Heart left ventricle (tissue), 16 donors: Measurements from ENCODE around the gene SP3. TPM values are rescaled to one million over a fixed set of nuclear protein-coding genes. Genes with fewer than 3 reads are reported as not detected.

Experiments
- ATAC-seq, 4 donors: fragments of 200-7000 bp; cut with Tn5 transposase; one replicate each; pipeline ENCODE4 v1.9.1; 2020 to 2022; ENCODE audit warnings: moderate library complexity in 4 of 4, mild to moderate bottlenecking in 3 of 4, moderate number of reproducible peaks in 1 of 4
- DNase-seq, 5 donors: peaks; one replicate each; pipeline ENCODE4 v3.0.0-alpha.2; 2020
- H3K27ac ChIP-seq, 12 donors: fragments of 200-600 bp; sonication (generic) in 4 of 12; one replicate each; pipeline versions ENCODE4 v1.5.0 to v1.8.0; 2016 to 2022; ENCODE audit warnings: mild to moderate bottlenecking in 2 of 12
- H3K27me3 ChIP-seq, 9 donors: fragments of 200-600 bp; sonication (generic) in 2 of 9; one replicate each; pipeline versions ENCODE4 v1.5.1 to v1.8.0; 2016 to 2022; ENCODE audit warnings: mild to moderate bottlenecking in 3 of 9
- H3K36me3 ChIP-seq, 9 donors: fragments of 200-600 bp; sonication (generic) in 2 of 9; one replicate each; pipeline versions ENCODE4 v1.5.0 to v1.8.0; 2018 to 2022; ENCODE audit warnings: mild to moderate bottlenecking in 2 of 9
- H3K4me1 ChIP-seq, 12 donors: fragments of 200-600 bp; sonication (generic) in 4 of 12; one replicate each; pipeline versions ENCODE4 v1.5.0 to v1.8.0; 2016 to 2022; ENCODE audit warnings: mild to moderate bottlenecking in 3 of 12
- H3K4me3 ChIP-seq, 12 donors: fragments of 200-600 bp; sonication (generic) in 4 of 12; one replicate each; pipeline versions ENCODE4 v1.5.0 to v1.8.0; 2017 to 2022; ENCODE audit warnings: mild to moderate bottlenecking in 9 of 12, moderate library complexity in 4 of 12
- H3K9me3 ChIP-seq, 12 donors: fragments of 200-600 bp; sonication (generic) in 4 of 12; one replicate each; pipeline versions ENCODE4 v1.5.0 to v1.8.0; 2016 to 2022; ENCODE audit warnings: mild to moderate bottlenecking in 1 of 12
- CTCF ChIP-seq, 12 donors: fragments of 200-600 bp; sonication (generic) in 4 of 12; IDR thresholded peaks; one replicate each; pipeline versions ENCODE4 v1.5.0 to v1.8.0; 2018 to 2022; ENCODE audit warnings: antibody characterized with exemption in 12 of 12, mild to moderate bottlenecking in 5 of 12
- POLR2A ChIP-seq, 2 donors: fragments of 450-650 bp; IDR thresholded peaks; one replicate each; pipeline ENCODE4 v1.6.1; 2017; ENCODE audit warnings: antibody characterized with exemption in 2 of 2, mild to moderate bottlenecking in 2 of 2, moderate library complexity in 2 of 2
- WGBS, 4 donors: extraction: QIAGEN DNeasy Blood & Tissue Kit in 2 of 4; methylation state at CpG; one replicate each; pipeline versions ENCODE4 v1.1.5 to v1.1.7; 2013 to 2018; 5-methylcytosine and 5-hydroxymethylcytosine counted together
- intact Hi-C, 10 donors: fragments of 100-400 bp; cut with DNase I; formaldehyde crosslinking; loops; one replicate each; pipeline versions ENCODE4 v1.11.1 to v1.14.2; 2022
- polyA plus RNA-seq, 2 donors: library from polyadenylated mRNA; stranded (reverse); fragments of 200-250 nt; gene quantifications; one replicate each; pipeline ENCODE4 v1.2.3, GENCODE V29; 2013
- total RNA-seq, 9 donors: library from RNA; depleted of rRNA in 2 of 9; stranded (reverse); fragments of >200 nt in 2 of 9; fragmentation: NEBNext Ultra II Directional in 3 of 9; extraction: Animal tissue kit (Norgen Biotek cat#: 25700) in 3 of 9; gene quantifications; one replicate each; pipeline versions ENCODE4 v1.1.0 to v1.2.4, GENCODE V29; 2016 to 2023
- donor health status: ischemic (EF 13 %, LVEDD 7.1; RV severe dilation, severe dysfunction).
- donor health status: healthy with polysubstance abuse.
- donor health status: DM: no; HTN: yes; CAD: no.
- donor health status: DM: no; HTN: no; CAD: no.
- donor health status: ischemic (EF 25% LVEDD 6.9; RV normal size, moderate dysfunction).
- donor health status: ischemic (EF 25% LVEDD 5.7; RV mildly dilated, moderate dysfunction).
- donor health status: healthy.
- donor health status: DM: yes; HTN: yes; CAD: no.
- donor health status: ischemic (EF 35%, LVEDD 5.7; RV mildly dilated, moderate dysfunction).
- donor health status: nonischemic (EF 11% LVEDD 7.7; RV severe dilation, severe dysfunction).
- donor health status: DM: yes; HTN: yes; CAD: no.
- donor health status: PGD.
- donor health status: ischemic (EF 29% LVEDD 5.4; RV normal size, mild dysfunction).
- donor health status: nonischemic (EF 23%, LVEDD 6.1; RV moderate dilation, normal function).

Gene SP3
- total and polyA plus RNA-seq, 11 donors, result 6.9 to 61.5 (median 40.2) TPM

- H3K27ac ChIP-seq, result no peak overlapping the region
- no peak overlapping the region for H3K4me3 ChIP-seq
- WGBS, 4 donors, result 70 to 75% (median 73%) methylated on average over 10 of the region's 10 CpGs
- intact Hi-C loops, result no loop called here
- DNase-seq (no peak), ATAC-seq (no peak)
- no peaks in the 10 kb centered on the region for H3K36me3 ChIP-seq
- H3K27me3 ChIP-seq, result no peaks in the 10 kb centered on the region
- no peaks in the 10 kb centered on the region for H3K9me3 ChIP-seq
- peaks cover 0 to 9% (median 3%) of the 10 kb centered on the region in 12 donors for H3K4me1 ChIP-seq
- TF ChIP-seq POLR2A (IDR thresholded peaks at IDR 0.05), result no peak
- TF ChIP-seq CTCF (IDR thresholded peaks at IDR 0.05), result no peak
Measured at GRCh38 chr2:173858291-173858731, 106.9 kb downstream of the SP3 start.
